HEK293 (cell line): ENCODE measurements around the gene PPP1R10.

Experiments used
- CTCF ChIA-PET: fragments of 350-600 bp; formaldehyde crosslinking; extraction: SDS; loops from one replicate; lab custom pipeline; 2021; ENCODE audit warnings: antibody characterized with exemption; lab: Yijun Ruan, JAX
- POLR2A ChIA-PET: fragments of 300-600 bp; formaldehyde crosslinking; extraction: SDS; loops from one replicate; lab custom pipeline; 2020; ENCODE audit warnings: antibody characterized with exemption, inconsistent platforms; lab: Yijun Ruan, JAX
- H3K27ac ChIP-seq: fragments of 200-500 bp; sonication (Bioruptor generic); 2 replicates; pipeline ENCODE4 v1.5.1; 2014; ENCODE audit warnings: low read depth, low read length, control low read depth, inconsistent platforms; ENCODE audit errors: extremely low read depth
- H3K36me3 ChIP-seq, 2 experiments: fragments of 200-500 bp in 1 of 2; sonication (Bioruptor generic) in 1 of 2; 1 replicate in 1 of 2; 2 replicates in 1 of 2; pipeline ENCODE4 v1.5.1; 2014 to 2017; ENCODE audit warnings: inconsistent platforms in 2 of 2, low read length in 2 of 2; ENCODE audit not compliant: control insufficient read depth in 2 of 2, insufficient read depth in 1 of 2
- H3K4me1 ChIP-seq: fragments of 200-500 bp; sonication (Bioruptor generic); 2 replicates; pipeline ENCODE4 v1.5.1; 2014; ENCODE audit warnings: mild to moderate bottlenecking, low read length, inconsistent platforms; ENCODE audit not compliant: control insufficient read depth, insufficient read depth
- H3K4me3 ChIP-seq: 2 replicates; pipeline ENCODE4 v1.5.1; 2011; ENCODE audit warnings: low read depth, mild to moderate bottlenecking, control low read depth, low read length, moderate library complexity
- H3K9me3 ChIP-seq: fragments of 200-500 bp; sonication (Bioruptor generic); 2 replicates; pipeline ENCODE4 v1.5.1; 2014; ENCODE audit warnings: low read depth, low read length, inconsistent platforms; ENCODE audit not compliant: control insufficient read depth, insufficient read depth
- HOXC10 ChIP-seq: sonication (generic); formaldehyde crosslinking; IDR thresholded peaks from 2 replicates; pipeline ENCODE4 v1.8.1; 2023; ENCODE audit warnings: mild to moderate bottlenecking, missing genetic modification reagents
- KLF1 ChIP-seq: fragments of 450-650 bp; formaldehyde crosslinking; IDR thresholded peaks from 2 replicates; pipeline ENCODE4 v1.5.1; 2016; ENCODE audit warnings: missing biosample characterization, missing genetic modification characterization
- WT1 ChIP-seq: fragments of 450-650 bp; formaldehyde crosslinking; IDR thresholded peaks from 2 replicates; pipeline ENCODE4 v1.5.1; 2016; ENCODE audit warnings: missing biosample characterization, missing genetic modification characterization
- ZBTB7A ChIP-seq: fragments of 450-650 bp; formaldehyde crosslinking; IDR thresholded peaks from 2 replicates; pipeline ENCODE4 v1.5.1; 2016; ENCODE audit warnings: low read depth, missing biosample characterization, missing genetic modification characterization
- ZNF114 ChIP-seq: fragments of 450-650 bp; formaldehyde crosslinking; IDR thresholded peaks from 2 replicates; pipeline ENCODE4 v1.5.0; 2017; ENCODE audit warnings: missing biosample characterization, missing genetic modification characterization
- ZNF19 ChIP-seq: fragments of 450-650 bp; formaldehyde crosslinking; IDR thresholded peaks from 2 replicates; pipeline ENCODE4; 2016; ENCODE audit warnings: missing biosample characterization, missing genetic modification characterization, low read depth
- ZNF311 ChIP-seq: fragments of 450-650 bp; formaldehyde crosslinking; IDR thresholded peaks from 2 replicates; pipeline ENCODE4 v1.5.1; 2017; ENCODE audit warnings: missing biosample characterization, missing genetic modification characterization, borderline replicate concordance
- ZNF341 ChIP-seq: fragments of 450-650 bp; formaldehyde crosslinking; IDR thresholded peaks from 2 replicates; pipeline ENCODE4; 2016; ENCODE audit warnings: low read depth, missing biosample characterization, missing genetic modification characterization
- ZNF473 ChIP-seq: fragments of 450-650 bp; formaldehyde crosslinking; IDR thresholded peaks from 2 replicates; pipeline ENCODE4 v1.5.1; 2017; ENCODE audit warnings: missing biosample characterization, missing genetic modification characterization
- ZNF521 ChIP-seq: fragments of 450-650 bp; formaldehyde crosslinking; IDR thresholded peaks from 2 replicates; pipeline ENCODE4 v1.5.1; 2017; ENCODE audit warnings: missing biosample characterization, mild to moderate bottlenecking, missing genetic modification characterization
- ZNF558 ChIP-seq: fragments of 450-650 bp; formaldehyde crosslinking; IDR thresholded peaks from 2 replicates; pipeline ENCODE4 v1.5.1; 2016; ENCODE audit warnings: missing biosample characterization, missing genetic modification characterization
- ZNF624 ChIP-seq: fragments of 450-650 bp; formaldehyde crosslinking; IDR thresholded peaks from 2 replicates; pipeline ENCODE4 v1.5.1; 2017; ENCODE audit warnings: missing biosample characterization, missing genetic modification characterization
- ZNF837 ChIP-seq: fragments of 450-650 bp; formaldehyde crosslinking; IDR thresholded peaks from 2 replicates; pipeline ENCODE4 v1.5.1; 2016; ENCODE audit warnings: missing biosample characterization, missing genetic modification characterization
- TF ChIP-seq, protein P1 (sequence below): fragments of 450-650 bp; IDR thresholded peaks from 2 replicates; pipeline ENCODE4 v1.5.1; 2018; ENCODE audit warnings: missing biosample characterization, mild to moderate bottlenecking, missing genetic modification characterization
- TF ChIP-seq, protein P2 (sequence below): fragments of 450-650 bp; formaldehyde crosslinking; conservative IDR thresholded peaks from 2 replicates; pipeline ENCODE4 v1.5.1; 2016; ENCODE audit warnings: low read depth, missing biosample characterization, missing genetic modification characterization
- TF ChIP-seq, protein P3 (sequence below): fragments of 450-650 bp; formaldehyde crosslinking; IDR thresholded peaks from 2 replicates; pipeline ENCODE4 v1.5.1; 2016; ENCODE audit warnings: missing biosample characterization, missing genetic modification characterization
- TF ChIP-seq, protein P4 (sequence below): fragments of 450-650 bp; formaldehyde crosslinking; IDR thresholded peaks from 2 replicates; pipeline ENCODE4 v1.5.1; 2016; ENCODE audit warnings: missing biosample characterization, missing genetic modification characterization
- TF ChIP-seq, protein P5 (sequence below): fragments of 450-650 bp; formaldehyde crosslinking; IDR thresholded peaks from 2 replicates; pipeline ENCODE4 v1.5.1; 2016; ENCODE audit warnings: missing biosample characterization, missing genetic modification characterization, low read depth
- TF ChIP-seq, protein P6 (sequence below): fragments of 450-650 bp; formaldehyde crosslinking; IDR thresholded peaks from 2 replicates; pipeline ENCODE4 v1.5.1; 2017; ENCODE audit warnings: missing biosample characterization, missing genetic modification characterization
- TF ChIP-seq, protein P7 (sequence below): fragments of 450-650 bp; formaldehyde crosslinking; IDR thresholded peaks from 2 replicates; pipeline ENCODE4 v1.5.1; 2016; ENCODE audit warnings: missing biosample characterization, missing genetic modification characterization

PPP1R10 gene

DNA sequence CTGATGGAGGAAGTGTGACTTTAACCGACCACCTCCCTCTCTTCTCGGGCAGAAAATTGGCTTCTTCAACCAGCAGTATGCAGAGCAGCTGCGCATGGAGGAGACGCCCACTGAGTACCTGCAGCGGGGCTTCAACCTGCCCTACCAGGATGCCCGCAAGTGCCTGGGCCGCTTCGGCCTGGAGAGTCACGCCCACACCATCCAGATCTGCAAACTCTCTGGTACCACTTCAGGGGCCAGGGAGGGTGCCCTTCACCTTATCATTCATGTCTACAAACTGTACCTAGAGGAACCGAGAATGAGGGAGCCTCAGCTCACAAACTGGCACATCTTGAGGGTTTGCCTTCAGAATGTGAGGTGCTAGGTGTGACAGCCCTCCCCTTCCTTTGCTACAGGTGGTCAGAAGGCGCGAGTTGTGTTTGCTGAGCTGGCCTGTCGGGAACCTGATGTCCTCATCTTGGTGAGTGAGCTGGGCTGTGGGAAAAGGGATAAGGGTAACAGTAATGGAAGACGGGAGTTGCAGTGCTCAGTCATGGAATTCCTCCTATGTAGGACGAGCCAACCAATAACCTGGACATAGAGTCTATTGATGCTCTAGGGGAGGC lies 27.2 kb downstream of the PPP1R10 start (continued):
- TF ChIP-seq, protein P1, sequence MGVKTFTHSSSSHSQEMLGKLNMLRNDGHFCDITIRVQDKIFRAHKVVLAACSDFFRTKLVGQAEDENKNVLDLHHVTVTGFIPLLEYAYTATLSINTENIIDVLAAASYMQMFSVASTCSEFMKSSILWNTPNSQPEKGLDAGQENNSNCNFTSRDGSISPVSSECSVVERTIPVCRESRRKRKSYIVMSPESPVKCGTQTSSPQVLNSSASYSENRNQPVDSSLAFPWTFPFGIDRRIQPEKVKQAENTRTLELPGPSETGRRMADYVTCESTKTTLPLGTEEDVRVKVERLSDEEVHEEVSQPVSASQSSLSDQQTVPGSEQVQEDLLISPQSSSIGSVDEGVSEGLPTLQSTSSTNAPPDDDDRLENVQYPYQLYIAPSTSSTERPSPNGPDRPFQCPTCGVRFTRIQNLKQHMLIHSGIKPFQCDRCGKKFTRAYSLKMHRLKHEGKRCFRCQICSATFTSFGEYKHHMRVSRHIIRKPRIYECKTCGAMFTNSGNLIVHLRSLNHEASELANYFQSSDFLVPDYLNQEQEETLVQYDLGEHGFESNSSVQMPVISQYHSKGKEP (tag by site-specific recombination), result no peak
- TF ChIP-seq ZNF624 (tag by site-specific recombination) (no peak), ZNF19 (tag by site-specific recombination) (no peak), ZNF837 (no peak), ZBTB7A (tag by site-specific recombination) (no peak), ZNF521 (tag by site-specific recombination) (no peak), ZNF473 (tag by site-specific recombination) (no peak), ZNF311 (tag by site-specific recombination) (no peak), ZNF558 (tag by site-specific recombination) (no peak)
- TF ChIP-seq, protein P2, sequence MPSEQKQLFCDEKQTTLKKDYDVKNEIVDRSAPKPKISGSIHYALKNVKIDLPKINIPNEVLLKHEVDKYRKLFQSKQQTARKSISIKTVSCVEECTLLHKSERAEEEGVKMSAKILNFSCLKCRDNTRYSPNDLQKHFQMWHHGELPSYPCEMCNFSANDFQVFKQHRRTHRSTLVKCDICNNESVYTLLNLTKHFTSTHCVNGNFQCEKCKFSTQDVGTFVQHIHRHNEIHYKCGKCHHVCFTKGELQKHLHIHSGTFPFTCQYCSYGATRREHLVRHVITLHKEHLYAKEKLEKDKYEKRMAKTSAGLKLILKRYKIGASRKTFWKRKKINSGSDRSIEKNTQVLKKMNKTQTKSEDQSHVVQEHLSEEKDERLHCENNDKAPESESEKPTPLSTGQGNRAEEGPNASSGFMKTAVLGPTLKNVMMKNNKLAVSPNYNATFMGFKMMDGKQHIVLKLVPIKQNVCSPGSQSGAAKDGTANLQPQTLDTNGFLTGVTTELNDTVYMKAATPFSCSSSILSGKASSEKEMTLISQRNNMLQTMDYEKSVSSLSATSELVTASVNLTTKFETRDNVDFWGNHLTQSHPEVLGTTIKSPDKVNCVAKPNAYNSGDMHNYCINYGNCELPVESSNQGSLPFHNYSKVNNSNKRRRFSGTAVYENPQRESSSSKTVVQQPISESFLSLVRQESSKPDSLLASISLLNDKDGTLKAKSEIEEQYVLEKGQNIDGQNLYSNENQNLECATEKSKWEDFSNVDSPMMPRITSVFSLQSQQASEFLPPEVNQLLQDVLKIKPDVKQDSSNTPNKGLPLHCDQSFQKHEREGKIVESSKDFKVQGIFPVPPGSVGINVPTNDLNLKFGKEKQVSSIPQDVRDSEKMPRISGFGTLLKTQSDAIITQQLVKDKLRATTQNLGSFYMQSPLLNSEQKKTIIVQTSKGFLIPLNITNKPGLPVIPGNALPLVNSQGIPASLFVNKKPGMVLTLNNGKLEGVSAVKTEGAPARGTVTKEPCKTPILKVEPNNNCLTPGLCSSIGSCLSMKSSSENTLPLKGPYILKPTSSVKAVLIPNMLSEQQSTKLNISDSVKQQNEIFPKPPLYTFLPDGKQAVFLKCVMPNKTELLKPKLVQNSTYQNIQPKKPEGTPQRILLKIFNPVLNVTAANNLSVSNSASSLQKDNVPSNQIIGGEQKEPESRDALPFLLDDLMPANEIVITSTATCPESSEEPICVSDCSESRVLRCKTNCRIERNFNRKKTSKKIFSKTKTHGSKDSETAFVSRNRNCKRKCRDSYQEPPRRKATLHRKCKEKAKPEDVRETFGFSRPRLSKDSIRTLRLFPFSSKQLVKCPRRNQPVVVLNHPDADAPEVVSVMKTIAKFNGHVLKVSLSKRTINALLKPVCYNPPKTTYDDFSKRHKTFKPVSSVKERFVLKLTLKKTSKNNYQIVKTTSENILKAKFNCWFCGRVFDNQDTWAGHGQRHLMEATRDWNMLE (tag by site-specific recombination), result no peak
- TF ChIP-seq, protein P3, sequence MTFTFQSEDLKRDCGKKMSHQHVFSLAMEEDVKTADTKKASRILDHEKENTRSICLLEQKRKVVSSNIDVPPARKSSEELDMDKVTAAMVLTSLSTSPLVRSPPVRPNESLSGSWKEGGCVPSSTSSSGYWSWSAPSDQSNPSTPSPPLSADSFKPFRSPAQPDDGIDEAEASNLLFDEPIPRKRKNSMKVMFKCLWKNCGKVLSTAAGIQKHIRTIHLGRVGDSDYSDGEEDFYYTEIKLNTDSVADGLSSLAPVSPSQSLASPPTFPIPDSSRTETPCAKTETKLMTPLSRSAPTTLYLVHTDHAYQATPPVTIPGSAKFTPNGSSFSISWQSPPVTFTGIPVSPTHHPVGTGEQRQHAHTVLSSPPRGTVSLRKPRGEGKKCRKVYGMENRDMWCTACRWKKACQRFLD (tag by site-specific recombination), result no peak

DNA sequence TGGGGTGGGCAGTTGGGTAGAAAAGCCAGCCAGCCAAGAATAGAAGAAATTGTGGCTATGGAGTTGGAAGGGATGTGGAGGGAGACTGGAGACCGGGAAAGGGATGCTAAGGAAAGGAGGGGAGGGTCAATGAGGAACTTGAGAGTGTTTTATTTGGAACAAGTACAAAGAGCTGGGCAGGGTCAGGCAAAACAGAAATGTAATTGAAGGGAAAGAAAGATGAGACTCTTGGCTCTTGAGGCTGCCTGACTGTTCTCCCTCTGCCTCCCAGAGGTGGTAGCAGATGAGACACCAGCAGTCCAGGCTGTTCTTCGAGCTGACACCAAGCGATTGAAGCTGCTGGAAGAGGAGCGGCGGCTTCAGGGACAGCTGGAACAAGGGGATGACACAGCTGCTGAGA lies 33.1 kb downstream of the PPP1R10 start:
- peaks cover 90 to 98% of the 10 kb centered on the region in 2 experiments for H3K36me3 ChIP-seq

DNA sequence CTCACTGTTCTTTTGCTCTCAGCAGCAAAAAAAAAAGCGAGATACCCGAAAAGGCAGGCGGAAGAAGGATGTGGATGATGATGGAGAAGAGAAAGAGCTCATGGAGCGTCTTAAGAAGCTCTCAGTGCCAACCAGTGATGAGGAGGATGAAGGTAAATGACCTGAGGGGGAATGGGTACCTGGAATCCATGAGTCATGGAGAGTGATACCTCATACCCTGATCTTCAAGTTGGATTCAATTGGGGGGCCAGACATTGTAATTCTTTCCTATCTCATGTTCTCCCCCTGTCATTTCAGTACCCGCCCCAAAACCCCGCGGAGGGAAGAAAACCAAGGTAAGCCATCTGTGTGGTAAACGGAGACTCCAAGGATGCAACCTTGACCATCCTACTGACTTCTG lies 39.0 kb downstream of the PPP1R10 start:
- H3K9me3 ChIP-seq, result no peaks in the 10 kb centered on the region
- peaks cover 5% of the 10 kb centered on the region; the same call in 1 of the 2 replicates for H3K4me1 ChIP-seq
- no peak overlapping the region for H3K27ac ChIP-seq
- peaks cover 79 to 86% of the 10 kb centered on the region in 2 experiments for H3K36me3 ChIP-seq
- H3K4me3 ChIP-seq, result no peak overlapping the region
- ChIA-PET POLR2A (interaction anchor here (0.5 to 1.4 kb wide), 2 partner anchors 9 to 364 kb away, joined by 4 to 5 read pairs; no protein-coding TSS in a partner anchor), CTCF (interaction anchor here (0.5 to 2.8 kb wide), 5 partner anchors 19 to 137 kb away, joined by 3 to 18 read pairs (median 4); no protein-coding TSS in a partner anchor)
- TF ChIP-seq, protein P4, sequence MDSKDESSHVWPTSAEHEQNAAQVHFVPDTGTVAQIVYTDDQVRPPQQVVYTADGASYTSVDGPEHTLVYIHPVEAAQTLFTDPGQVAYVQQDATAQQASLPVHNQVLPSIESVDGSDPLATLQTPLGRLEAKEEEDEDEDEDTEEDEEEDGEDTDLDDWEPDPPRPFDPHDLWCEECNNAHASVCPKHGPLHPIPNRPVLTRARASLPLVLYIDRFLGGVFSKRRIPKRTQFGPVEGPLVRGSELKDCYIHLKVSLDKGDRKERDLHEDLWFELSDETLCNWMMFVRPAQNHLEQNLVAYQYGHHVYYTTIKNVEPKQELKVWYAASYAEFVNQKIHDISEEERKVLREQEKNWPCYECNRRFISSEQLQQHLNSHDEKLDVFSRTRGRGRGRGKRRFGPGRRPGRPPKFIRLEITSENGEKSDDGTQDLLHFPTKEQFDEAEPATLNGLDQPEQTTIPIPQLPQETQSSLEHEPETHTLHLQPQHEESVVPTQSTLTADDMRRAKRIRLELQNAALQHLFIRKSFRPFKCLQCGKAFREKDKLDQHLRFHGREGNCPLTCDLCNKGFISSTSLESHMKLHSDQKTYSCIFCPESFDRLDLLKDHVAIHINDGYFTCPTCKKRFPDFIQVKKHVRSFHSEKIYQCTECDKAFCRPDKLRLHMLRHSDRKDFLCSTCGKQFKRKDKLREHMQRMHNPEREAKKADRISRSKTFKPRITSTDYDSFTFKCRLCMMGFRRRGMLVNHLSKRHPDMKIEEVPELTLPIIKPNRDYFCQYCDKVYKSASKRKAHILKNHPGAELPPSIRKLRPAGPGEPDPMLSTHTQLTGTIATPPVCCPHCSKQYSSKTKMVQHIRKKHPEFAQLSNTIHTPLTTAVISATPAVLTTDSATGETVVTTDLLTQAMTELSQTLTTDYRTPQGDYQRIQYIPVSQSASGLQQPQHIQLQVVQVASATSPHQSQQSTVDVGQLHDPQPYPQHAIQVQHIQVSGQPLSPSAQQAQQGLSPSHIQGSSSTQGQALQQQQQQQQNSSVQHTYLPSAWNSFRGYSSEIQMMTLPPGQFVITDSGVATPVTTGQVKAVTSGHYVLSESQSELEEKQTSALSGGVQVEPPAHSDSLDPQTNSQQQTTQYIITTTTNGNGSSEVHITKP, result no peak
- no peak for TF ChIP-seq ZNF114
- TF ChIP-seq, protein P5, sequence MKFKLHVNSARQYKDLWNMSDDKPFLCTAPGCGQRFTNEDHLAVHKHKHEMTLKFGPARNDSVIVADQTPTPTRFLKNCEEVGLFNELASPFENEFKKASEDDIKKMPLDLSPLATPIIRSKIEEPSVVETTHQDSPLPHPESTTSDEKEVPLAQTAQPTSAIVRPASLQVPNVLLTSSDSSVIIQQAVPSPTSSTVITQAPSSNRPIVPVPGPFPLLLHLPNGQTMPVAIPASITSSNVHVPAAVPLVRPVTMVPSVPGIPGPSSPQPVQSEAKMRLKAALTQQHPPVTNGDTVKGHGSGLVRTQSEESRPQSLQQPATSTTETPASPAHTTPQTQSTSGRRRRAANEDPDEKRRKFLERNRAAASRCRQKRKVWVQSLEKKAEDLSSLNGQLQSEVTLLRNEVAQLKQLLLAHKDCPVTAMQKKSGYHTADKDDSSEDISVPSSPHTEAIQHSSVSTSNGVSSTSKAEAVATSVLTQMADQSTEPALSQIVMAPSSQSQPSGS (tag by site-specific recombination), result no peak
- TF ChIP-seq, protein P6, sequence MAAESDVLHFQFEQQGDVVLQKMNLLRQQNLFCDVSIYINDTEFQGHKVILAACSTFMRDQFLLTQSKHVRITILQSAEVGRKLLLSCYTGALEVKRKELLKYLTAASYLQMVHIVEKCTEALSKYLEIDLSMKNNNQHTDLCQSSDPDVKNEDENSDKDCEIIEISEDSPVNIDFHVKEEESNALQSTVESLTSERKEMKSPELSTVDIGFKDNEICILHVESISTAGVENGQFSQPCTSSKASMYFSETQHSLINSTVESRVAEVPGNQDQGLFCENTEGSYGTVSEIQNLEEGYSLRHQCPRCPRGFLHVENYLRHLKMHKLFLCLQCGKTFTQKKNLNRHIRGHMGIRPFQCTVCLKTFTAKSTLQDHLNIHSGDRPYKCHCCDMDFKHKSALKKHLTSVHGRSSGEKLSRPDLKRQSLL (tag by site-specific recombination), result no peak

More for the DNA sequence above, 33.1 kb downstream of the PPP1R10 start:
- Histone ChIP-seq H3K9me3 (no peaks in the 10 kb centered on the region), H3K4me3 (no peak overlapping the region), H3K27ac (no peak overlapping the region), H3K4me1 (no peaks in the 10 kb centered on the region)
- POLR2A ChIA-PET, result interaction anchor here (0.7 to 1.8 kb wide), 4 partner anchors 9 to 13 kb away, joined by 3 to 10 read pairs (median 4); partner anchors contain the start of gene ABCF1
- TF ChIP-seq, protein P7, sequence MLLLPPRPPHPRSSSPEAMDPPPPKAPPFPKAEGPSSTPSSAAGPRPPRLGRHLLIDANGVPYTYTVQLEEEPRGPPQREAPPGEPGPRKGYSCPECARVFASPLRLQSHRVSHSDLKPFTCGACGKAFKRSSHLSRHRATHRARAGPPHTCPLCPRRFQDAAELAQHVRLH, result no peak
- TF ChIP-seq WT1 (tag by site-specific recombination) (0 out of 2 replicates have a peak, but pooled peaks have one; percentile 24), HOXC10 (no peak), KLF1 (peak; percentile 65), ZNF341 (tag by site-specific recombination) (peak; percentile 70)
- CTCF ChIA-PET, result interaction anchor here (0.7 to 2.7 kb wide), 2 partner anchors 13 to 102 kb away, joined by 4 to 17 read pairs; no protein-coding TSS in a partner anchor
